ENCODE results near the gene PFKFB3. TPM values are rescaled to one million over a fixed set of nuclear protein-coding genes. Genes with fewer than 3 reads are reported as not detected.

The PFKFB3 gene
- total RNA-seq, 1 donor, result 19.2 TPM

GRCh38 chr10:6260843-6261242, 58.1 kb downstream of the PFKFB3 start:
- Histone ChIP-seq H3K9me3 (ENCODE audit: low read depth, low read length) (no peaks in the 10 kb centered on the region), H3K4me3 (ENCODE audit: insufficient read depth, low read length) (no peak overlapping the region), H3K27me3 (ENCODE audit: insufficient read depth, low read length) (no peaks in the 10 kb centered on the region), H3K27ac (ENCODE audit: low read depth, low read length) (no peak overlapping the region), H3K4me1 (ENCODE audit: insufficient read depth, low read length) (no peaks in the 10 kb centered on the region), H3K36me3 (ENCODE audit: insufficient read depth, low read length) (no peaks in the 10 kb centered on the region), H4K20me1 (ENCODE audit: insufficient read depth, low read length) (no peaks in the 10 kb centered on the region), H3K79me2 (ENCODE audit: insufficient read depth, low read length) (no peaks in the 10 kb centered on the region), H3K4me2 (ENCODE audit: insufficient read depth, low read length) (no peak overlapping the region), H2AFZ (ENCODE audit: low read length) (no peak overlapping the region)
- DNase-seq (ENCODE audit: insufficient read length, low spot score, missing footprints), result no peak
- no peak for TF ChIP-seq CTCF (IDR thresholded peaks at IDR 0.05; ENCODE audit: extremely low read depth, low read depth, low read length)

- no peak overlapping the region for H3K4me3 ChIP-seq (ENCODE audit: insufficient read depth, low read length)
- H3K79me2 ChIP-seq (ENCODE audit: insufficient read depth, low read length), result no peaks in the 10 kb centered on the region
- H3K36me3 ChIP-seq (ENCODE audit: insufficient read depth, low read length), result no peaks in the 10 kb centered on the region
- no peak overlapping the region for H3K4me2 ChIP-seq (ENCODE audit: insufficient read depth, low read length)
- no peaks in the 10 kb centered on the region for H3K4me1 ChIP-seq (ENCODE audit: insufficient read depth, low read length)
- no peaks in the 10 kb centered on the region for H3K27me3 ChIP-seq (ENCODE audit: insufficient read depth, low read length)
- H3K9me3 ChIP-seq (ENCODE audit: low read depth, low read length), result no peaks in the 10 kb centered on the region
- no peak for TF ChIP-seq CTCF (IDR thresholded peaks at IDR 0.05; ENCODE audit: extremely low read depth, low read depth, low read length)
- H3K27ac ChIP-seq (ENCODE audit: low read depth, low read length), result no peak overlapping the region
- H2AFZ ChIP-seq (ENCODE audit: low read length), result no peak overlapping the region
- H4K20me1 ChIP-seq (ENCODE audit: insufficient read depth, low read length), result no peaks in the 10 kb centered on the region
- DNase-seq (ENCODE audit: insufficient read length, low spot score, missing footprints), result no peak
Measured at GRCh38 chr10:6267941-6268340, 65.2 kb downstream of the PFKFB3 start.

- Histone ChIP-seq H3K4me1 (ENCODE audit: insufficient read depth, low read length) (no peaks in the 10 kb centered on the region), H3K27ac (ENCODE audit: low read depth, low read length) (no peak overlapping the region), H4K20me1 (ENCODE audit: insufficient read depth, low read length) (no peaks in the 10 kb centered on the region), H3K79me2 (ENCODE audit: insufficient read depth, low read length) (no peaks in the 10 kb centered on the region), H2AFZ (ENCODE audit: low read length) (no peak overlapping the region), H3K4me3 (ENCODE audit: insufficient read depth, low read length) (no peak overlapping the region), H3K36me3 (ENCODE audit: insufficient read depth, low read length) (no peaks in the 10 kb centered on the region), H3K9me3 (ENCODE audit: low read depth, low read length) (no peaks in the 10 kb centered on the region), H3K27me3 (ENCODE audit: insufficient read depth, low read length) (no peaks in the 10 kb centered on the region), H3K4me2 (ENCODE audit: insufficient read depth, low read length) (no peak overlapping the region)
- DNase-seq (ENCODE audit: insufficient read length, low spot score, missing footprints), result no peak
- no peak for TF ChIP-seq CTCF (IDR thresholded peaks at IDR 0.05; ENCODE audit: extremely low read depth, low read depth, low read length)
Measured at GRCh38 chr10:6269432-6269831, 66.7 kb downstream of the PFKFB3 start.

- no peaks in the 10 kb centered on the region for H3K36me3 ChIP-seq (ENCODE audit: insufficient read depth, low read length)
- H3K79me2 ChIP-seq (ENCODE audit: insufficient read depth, low read length), result no peaks in the 10 kb centered on the region
- H2AFZ ChIP-seq (ENCODE audit: low read length), result no peak overlapping the region
- no peak overlapping the region for H3K27ac ChIP-seq (ENCODE audit: low read depth, low read length)
- no peak for DNase-seq (ENCODE audit: insufficient read length, low spot score, missing footprints)
- no peaks in the 10 kb centered on the region for H4K20me1 ChIP-seq (ENCODE audit: insufficient read depth, low read length)
- H3K4me1 ChIP-seq (ENCODE audit: insufficient read depth, low read length), result peaks cover 5% of the 10 kb centered on the region
- no peaks in the 10 kb centered on the region for H3K9me3 ChIP-seq (ENCODE audit: low read depth, low read length)
- H3K4me2 ChIP-seq (ENCODE audit: insufficient read depth, low read length), result no peak overlapping the region
- no peak overlapping the region for H3K4me3 ChIP-seq (ENCODE audit: insufficient read depth, low read length)
- no peaks in the 10 kb centered on the region for H3K27me3 ChIP-seq (ENCODE audit: insufficient read depth, low read length)
- TF ChIP-seq CTCF (IDR thresholded peaks at IDR 0.05; ENCODE audit: extremely low read depth, low read depth, low read length), result no peak
Measured at GRCh38 chr10:6269953-6270867, 67.5 kb downstream of the PFKFB3 start.

Measured in osteoblast (primary cell).